ENCODE data around the gene SLC4A3. TPM values are rescaled to one million over a fixed set of nuclear protein-coding genes. Genes with fewer than 3 reads are reported as not detected.
"Not testable (repeated sequence)": the region's sequence is repeated elsewhere in the genome, so short reads cannot be mapped to it uniquely, and the experiment has no call there.

SLC4A3 gene
- total RNA-seq, 1 experiment from 2014 or later: 2.8 TPM

GRCh38 chr2:219675221-219675620, 47.8 kb downstream of the SLC4A3 start:
- no peak for DNase-seq (ENCODE audit: low read depth)

GRCh38 chr2:219676586-219676985, 49.2 kb downstream of the SLC4A3 start:
- DNase-seq (ENCODE audit: low read depth): no peak

GRCh38 chr2:219679041-219679440, 51.6 kb downstream of the SLC4A3 start:
- DNase-seq (ENCODE audit: low read depth): no peak

- no peak for DNase-seq (ENCODE audit: low read depth)
Observed at GRCh38 chr2:219679571-219679970, 52.1 kb downstream of the SLC4A3 start.

GRCh38 chr2:219680958-219681693, 53.7 kb downstream of the SLC4A3 start:
- no peak for DNase-seq (ENCODE audit: low read depth)

- DNase-seq (ENCODE audit: low read depth): peak; percentile 58
Observed at GRCh38 chr2:219681694-219682300, 54.4 kb downstream of the SLC4A3 start.

GRCh38 chr2:219683474-219683873, 56.0 kb downstream of the SLC4A3 start:
- not testable (repeated sequence) for DNase-seq (ENCODE audit: low read depth)

- peak; percentile 80 for DNase-seq (ENCODE audit: low read depth)
Observed at GRCh38 chr2:219684721-219685689, 57.6 kb downstream of the SLC4A3 start.

GRCh38 chr2:219687272-219687671, 59.8 kb downstream of the SLC4A3 start:
- no peak for DNase-seq (ENCODE audit: low read depth)

- DNase-seq (ENCODE audit: low read depth): no peak
Observed at GRCh38 chr2:219687882-219688559, 60.6 kb downstream of the SLC4A3 start.

GRCh38 chr2:219688560-219689445, 61.4 kb downstream of the SLC4A3 start:
- peak; percentile 95 for DNase-seq (ENCODE audit: low read depth)

- peak; percentile 67 for DNase-seq (ENCODE audit: low read depth)
Observed at GRCh38 chr2:219689676-219690628, 62.5 kb downstream of the SLC4A3 start.

GRCh38 chr2:219691571-219691970, 64.1 kb downstream of the SLC4A3 start:
- DNase-seq (ENCODE audit: low read depth): no peak

Other genes starting within 250 kb of the SLC4A3 start
- 55.0 and 63.7 TPM in 2 replicates for gene DNPEP, start 239.7 kb upstream of the SLC4A3 start, total RNA-seq (2014; rRNA removed)
- 863 and 1,551 TPM in 2 replicates for gene DES, start 209.3 kb upstream of the SLC4A3 start, total RNA-seq (2014; rRNA removed)
- gene SPEG, start 192.8 kb upstream of the SLC4A3 start, total RNA-seq (2014; rRNA removed): 36.2 and 41.5 TPM in 2 replicates
- 64.4 and 65.7 TPM in 2 replicates for gene GMPPA, start 128.7 kb upstream of the SLC4A3 start, total RNA-seq (2014; rRNA removed)
- not detected in 2 replicates for gene ASIC4, start 113.1 kb upstream of the SLC4A3 start, total RNA-seq (2014; rRNA removed)
- 246 and 264 TPM in 2 replicates for gene CHPF, start 83.8 kb upstream of the SLC4A3 start, total RNA-seq (2014; rRNA removed)
- gene TMEM198, start 83.6 kb upstream of the SLC4A3 start, total RNA-seq (2014; rRNA removed): 4.2 and 4.4 TPM in 2 replicates
- 62.1 and 69.0 TPM in 2 replicates for gene OBSL1, start 56.1 kb upstream of the SLC4A3 start, total RNA-seq (2014; rRNA removed)
- gene INHA, start 55.3 kb upstream of the SLC4A3 start, total RNA-seq (2014; rRNA removed): not detected in 2 replicates
- gene STK11IP, start 29.8 kb upstream of the SLC4A3 start, total RNA-seq (2014; rRNA removed): 11.6 and 13.2 TPM in 2 replicates